ENCODE results near the gene ZNF248. TPM values are rescaled to one million over a fixed set of nuclear protein-coding genes. Genes with fewer than 3 reads are reported as not detected.

Gene ZNF248
- total and polyA plus RNA-seq, 4 donors: 1.8 to 7.9 (median 4.4) TPM

DNA sequence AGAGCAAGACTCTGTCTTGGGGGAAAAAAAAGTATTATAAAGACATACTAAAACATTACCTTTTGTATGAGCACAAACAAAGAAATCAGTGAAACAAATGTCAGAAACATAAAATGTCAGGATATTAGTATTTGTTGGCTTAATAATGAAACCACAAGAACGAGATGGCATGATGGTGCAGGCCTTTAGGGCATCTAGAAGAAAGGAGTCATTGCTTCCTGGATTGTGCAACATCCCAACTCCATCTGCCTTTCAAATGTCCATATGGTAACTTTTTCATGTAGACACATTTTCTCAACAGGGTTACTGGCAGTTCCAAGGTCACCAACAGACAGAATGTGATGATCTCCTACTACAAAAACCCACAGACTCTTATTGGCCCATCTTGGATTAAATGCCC lies 96.6 kb downstream of the ZNF248 start (continued):
- TF ChIP-seq, protein P1, sequence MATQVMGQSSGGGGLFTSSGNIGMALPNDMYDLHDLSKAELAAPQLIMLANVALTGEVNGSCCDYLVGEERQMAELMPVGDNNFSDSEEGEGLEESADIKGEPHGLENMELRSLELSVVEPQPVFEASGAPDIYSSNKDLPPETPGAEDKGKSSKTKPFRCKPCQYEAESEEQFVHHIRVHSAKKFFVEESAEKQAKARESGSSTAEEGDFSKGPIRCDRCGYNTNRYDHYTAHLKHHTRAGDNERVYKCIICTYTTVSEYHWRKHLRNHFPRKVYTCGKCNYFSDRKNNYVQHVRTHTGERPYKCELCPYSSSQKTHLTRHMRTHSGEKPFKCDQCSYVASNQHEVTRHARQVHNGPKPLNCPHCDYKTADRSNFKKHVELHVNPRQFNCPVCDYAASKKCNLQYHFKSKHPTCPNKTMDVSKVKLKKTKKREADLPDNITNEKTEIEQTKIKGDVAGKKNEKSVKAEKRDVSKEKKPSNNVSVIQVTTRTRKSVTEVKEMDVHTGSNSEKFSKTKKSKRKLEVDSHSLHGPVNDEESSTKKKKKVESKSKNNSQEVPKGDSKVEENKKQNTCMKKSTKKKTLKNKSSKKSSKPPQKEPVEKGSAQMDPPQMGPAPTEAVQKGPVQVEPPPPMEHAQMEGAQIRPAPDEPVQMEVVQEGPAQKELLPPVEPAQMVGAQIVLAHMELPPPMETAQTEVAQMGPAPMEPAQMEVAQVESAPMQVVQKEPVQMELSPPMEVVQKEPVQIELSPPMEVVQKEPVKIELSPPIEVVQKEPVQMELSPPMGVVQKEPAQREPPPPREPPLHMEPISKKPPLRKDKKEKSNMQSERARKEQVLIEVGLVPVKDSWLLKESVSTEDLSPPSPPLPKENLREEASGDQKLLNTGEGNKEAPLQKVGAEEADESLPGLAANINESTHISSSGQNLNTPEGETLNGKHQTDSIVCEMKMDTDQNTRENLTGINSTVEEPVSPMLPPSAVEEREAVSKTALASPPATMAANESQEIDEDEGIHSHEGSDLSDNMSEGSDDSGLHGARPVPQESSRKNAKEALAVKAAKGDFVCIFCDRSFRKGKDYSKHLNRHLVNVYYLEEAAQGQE (IDR thresholded peaks at IDR 0.05): no peak
- TF ChIP-seq RXRA (IDR thresholded peaks at IDR 0.05) (no peak), YY1 (IDR thresholded peaks at IDR 0.05) (no peak), TAF1 (conservative IDR thresholded peaks at IDR 0.05) (no peak), FOXA2 (IDR thresholded peaks at IDR 0.05) (no peak)

DNA sequence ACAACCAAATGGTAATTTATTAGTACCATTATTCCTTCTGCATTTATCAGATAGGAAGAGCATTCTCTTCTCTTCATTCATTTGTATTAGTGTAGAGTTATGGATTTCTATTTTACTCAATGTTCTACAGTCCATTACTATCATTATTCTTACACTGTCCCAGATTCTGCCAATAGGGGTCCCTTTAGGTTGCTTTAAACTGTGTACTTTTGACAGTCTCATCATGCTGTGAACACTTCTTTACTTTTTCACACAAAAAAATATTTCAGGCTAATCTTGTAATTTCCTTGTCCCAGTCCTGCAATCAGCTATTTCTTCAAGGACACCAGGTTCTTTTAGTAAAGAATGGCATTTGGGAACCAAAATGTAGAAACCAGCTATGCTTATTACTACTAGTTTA lies 99.3 kb downstream of the ZNF248 start:
- TF ChIP-seq FOXA1 (IDR thresholded peaks at IDR 0.05): no peak
- TF ChIP-seq, protein P2, sequence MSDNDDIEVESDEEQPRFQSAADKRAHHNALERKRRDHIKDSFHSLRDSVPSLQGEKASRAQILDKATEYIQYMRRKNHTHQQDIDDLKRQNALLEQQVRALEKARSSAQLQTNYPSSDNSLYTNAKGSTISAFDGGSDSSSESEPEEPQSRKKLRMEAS (IDR thresholded peaks at IDR 0.05): no peak
- TF ChIP-seq RAD21 (IDR thresholded peaks at IDR 0.05): no peak
- TF ChIP-seq RXRA (IDR thresholded peaks at IDR 0.05): no peak
- H3K9ac ChIP-seq (ENCODE audit: low read depth in 1 of 2, low read length in 2 of 2): no peak overlapping the region
- H3K4me1 ChIP-seq (ENCODE audit: control insufficient read depth in 4 of 4, insufficient read depth in 4 of 4, low read length in 3 of 4): peaks cover 0 to 10% (median 6%) of the 10 kb centered on the region in 4 donors
- H3K27ac ChIP-seq (ENCODE audit: low read depth in 1 of 2, low read length in 2 of 2): no peak overlapping the region
- H3K9me3 ChIP-seq (ENCODE audit: control insufficient read depth in 4 of 4, low read length in 3 of 4): no peaks in the 10 kb centered on the region
- no peak overlapping the region for H3K4me3 ChIP-seq (ENCODE audit: low read depth in 1 of 3, low read length in 3 of 3)
- no peaks in the 10 kb centered on the region for H3K36me3 ChIP-seq (ENCODE audit: control insufficient read depth in 4 of 4, insufficient read depth in 3 of 4, low read depth in 1 of 4, low read length in 3 of 4)
- H3K27me3 ChIP-seq (ENCODE audit: control insufficient read depth in 4 of 4, insufficient read depth in 4 of 4, low read length in 3 of 4): no peaks in the 10 kb centered on the region
- no peak for DNase-seq (ENCODE audit: low spot score)

DNA sequence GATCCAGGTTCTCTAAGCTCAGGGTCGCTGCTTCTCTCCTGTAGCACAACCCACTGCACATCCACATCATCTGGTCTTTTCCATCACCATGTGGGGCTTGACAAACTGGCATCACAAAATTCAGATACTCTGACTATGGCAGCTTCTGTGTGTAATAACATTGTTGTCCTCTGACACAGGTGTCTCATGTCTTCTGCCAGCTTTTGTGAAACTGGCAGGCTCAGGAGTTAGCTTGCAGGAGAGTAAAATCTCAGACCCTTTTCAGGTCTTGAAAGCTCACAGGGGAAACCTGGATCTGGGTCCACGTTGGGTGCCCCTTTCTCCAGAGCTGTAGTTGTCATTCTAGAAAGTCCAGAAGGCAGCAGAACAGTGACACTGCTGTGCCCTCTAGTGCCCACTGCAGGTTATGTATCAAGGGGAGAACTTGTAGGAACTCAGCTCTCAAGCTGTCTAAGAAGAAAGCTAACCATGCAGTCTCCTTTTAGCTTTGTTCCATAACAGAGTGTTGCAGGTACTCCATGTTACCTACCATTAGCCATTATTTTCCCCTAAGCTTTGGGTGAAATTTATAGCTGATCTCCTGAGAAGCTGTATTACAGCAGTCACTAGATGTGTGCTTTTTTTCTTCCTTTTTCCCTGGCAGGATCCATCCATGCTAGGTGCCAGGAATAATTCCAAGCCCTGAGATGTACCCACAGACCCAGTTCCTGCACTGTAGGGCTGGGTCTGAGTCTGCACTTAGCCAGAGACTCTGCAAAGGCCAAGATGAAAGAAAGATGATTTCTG lies 102.7 kb downstream of the ZNF248 start:
- DNase-seq (ENCODE audit: low spot score): no peak
- Histone ChIP-seq H3K9me3 (ENCODE audit: control insufficient read depth in 4 of 4, low read length in 3 of 4) (no peaks in the 10 kb centered on the region), H3K27ac (ENCODE audit: low read depth in 1 of 2, low read length in 2 of 2) (no peak overlapping the region), H3K4me1 (ENCODE audit: control insufficient read depth in 4 of 4, insufficient read depth in 4 of 4, low read length in 3 of 4) (no peaks in the 10 kb centered on the region), H3K36me3 (ENCODE audit: control insufficient read depth in 4 of 4, insufficient read depth in 3 of 4, low read depth in 1 of 4, low read length in 3 of 4) (no peaks in the 10 kb centered on the region), H3K4me3 (ENCODE audit: low read depth in 1 of 3, low read length in 3 of 3) (peak overlapping the region in 1 of 3 donors; percentile 5), H3K27me3 (ENCODE audit: control insufficient read depth in 4 of 4, insufficient read depth in 4 of 4, low read length in 3 of 4) (no peaks in the 10 kb centered on the region), H3K9ac (ENCODE audit: low read depth in 1 of 2, low read length in 2 of 2) (no peak overlapping the region)
- TF ChIP-seq RAD21 (IDR thresholded peaks at IDR 0.05): peak; percentile 80 to 87
- peak in 1 of 2 donors; percentile 4 for TF ChIP-seq HNF4A (conservative IDR thresholded peaks at IDR 0.05)
- TF ChIP-seq HNF4G (IDR thresholded peaks at IDR 0.05): no peak
- TF ChIP-seq, protein P3, sequence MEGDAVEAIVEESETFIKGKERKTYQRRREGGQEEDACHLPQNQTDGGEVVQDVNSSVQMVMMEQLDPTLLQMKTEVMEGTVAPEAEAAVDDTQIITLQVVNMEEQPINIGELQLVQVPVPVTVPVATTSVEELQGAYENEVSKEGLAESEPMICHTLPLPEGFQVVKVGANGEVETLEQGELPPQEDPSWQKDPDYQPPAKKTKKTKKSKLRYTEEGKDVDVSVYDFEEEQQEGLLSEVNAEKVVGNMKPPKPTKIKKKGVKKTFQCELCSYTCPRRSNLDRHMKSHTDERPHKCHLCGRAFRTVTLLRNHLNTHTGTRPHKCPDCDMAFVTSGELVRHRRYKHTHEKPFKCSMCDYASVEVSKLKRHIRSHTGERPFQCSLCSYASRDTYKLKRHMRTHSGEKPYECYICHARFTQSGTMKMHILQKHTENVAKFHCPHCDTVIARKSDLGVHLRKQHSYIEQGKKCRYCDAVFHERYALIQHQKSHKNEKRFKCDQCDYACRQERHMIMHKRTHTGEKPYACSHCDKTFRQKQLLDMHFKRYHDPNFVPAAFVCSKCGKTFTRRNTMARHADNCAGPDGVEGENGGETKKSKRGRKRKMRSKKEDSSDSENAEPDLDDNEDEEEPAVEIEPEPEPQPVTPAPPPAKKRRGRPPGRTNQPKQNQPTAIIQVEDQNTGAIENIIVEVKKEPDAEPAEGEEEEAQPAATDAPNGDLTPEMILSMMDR (IDR thresholded peaks at IDR 0.05; ENCODE audit: low read depth, low read length, missing input control): peak; percentile 50
- TF ChIP-seq, protein P1 (IDR thresholded peaks at IDR 0.05): no peak
- WGBS: 13% methylated on average over 2 of the region's 2 CpGs
